NB4 (cell line): Measurements from ENCODE around the gene NSMF.

Experiments
- DNase-seq: peaks from one replicate; pipeline ENCODE4 v3.0.0; 2010; ENCODE audit warnings: low read depth
- H3K4me3 ChIP-seq: one replicate; pipeline ENCODE4 v1.5.1; 2011; ENCODE audit warnings: mild to moderate bottlenecking, low read depth, low read length, moderate library complexity
- CTCF ChIP-seq: IDR thresholded peaks from one replicate; pipeline ENCODE4 v1.5.1; 2012; ENCODE audit warnings: low read depth, low read length
- MAX ChIP-seq: IDR thresholded peaks from 2 replicates; pipeline ENCODE4 v1.6.1; 2011; ENCODE audit warnings: low read depth, low read length
- MYC ChIP-seq: IDR thresholded peaks from 2 replicates; pipeline ENCODE4 v1.6.1; 2011; ENCODE audit warnings: low read depth, low read length
- POLR2A ChIP-seq: IDR thresholded peaks from 2 replicates; pipeline ENCODE4 v1.6.1; 2011; ENCODE audit warnings: mild to moderate bottlenecking; ENCODE audit not compliant: insufficient read length; ENCODE audit errors: extremely low read depth

The NSMF gene

GRCh38 chr9:137430723-137431415 is 28.3 kb downstream of the NSMF start:
- DNase-seq, result no peak
- H3K4me3 ChIP-seq, result no peak overlapping the region
- TF ChIP-seq MAX (no peak), POLR2A (no peak), CTCF (no peak), MYC (no peak)

- no peak for DNase-seq
- no peak overlapping the region for H3K4me3 ChIP-seq
- no peak for TF ChIP-seq MAX
- no peak for TF ChIP-seq POLR2A
- TF ChIP-seq MYC, result no peak
- no peak for TF ChIP-seq CTCF
Observed at GRCh38 chr9:137429974-137430722, 29.0 kb downstream of the NSMF start.

- TF ChIP-seq CTCF (no peak), POLR2A (no peak), MAX (no peak), MYC (no peak)
- H3K4me3 ChIP-seq, result no peak overlapping the region
- no peak for DNase-seq
Observed at GRCh38 chr9:137429546-137429890, 29.6 kb downstream of the NSMF start.

- H3K4me3 ChIP-seq, result no peak overlapping the region
- no peak for DNase-seq
- TF ChIP-seq CTCF, result no peak
- no peak for TF ChIP-seq POLR2A
- TF ChIP-seq MAX, result no peak
- TF ChIP-seq MYC, result no peak
Observed at GRCh38 chr9:137428841-137429545, 30.1 kb downstream of the NSMF start.

- TF ChIP-seq CTCF (no peak), POLR2A (no peak), MAX (no peak), MYC (no peak)
Observed at GRCh38 chr9:137428311-137428630, 30.9 kb downstream of the NSMF start.

More at GRCh38 chr9:137428311-137428630, 30.9 kb downstream of the NSMF start:
- H3K4me3 ChIP-seq, result no peak overlapping the region
- no peak for DNase-seq
